HG02970 (cell line): Measurements from ENCODE around the gene NOLC1.
A peak's percentile ranks its signal among the peaks of the same experiment; 100 is the strongest.

ENCODE experiments used
- ATAC-seq: cut with Tn5 transposase; IDR thresholded peaks from one replicate; pipeline ENCODE4 v1.9.1; 2021; ENCODE audit warnings: mild to moderate bottlenecking, moderate library complexity, moderate number of reproducible peaks; ENCODE audit not compliant: unreplicated experiment, low FRiP score

Gene NOLC1

DNA sequence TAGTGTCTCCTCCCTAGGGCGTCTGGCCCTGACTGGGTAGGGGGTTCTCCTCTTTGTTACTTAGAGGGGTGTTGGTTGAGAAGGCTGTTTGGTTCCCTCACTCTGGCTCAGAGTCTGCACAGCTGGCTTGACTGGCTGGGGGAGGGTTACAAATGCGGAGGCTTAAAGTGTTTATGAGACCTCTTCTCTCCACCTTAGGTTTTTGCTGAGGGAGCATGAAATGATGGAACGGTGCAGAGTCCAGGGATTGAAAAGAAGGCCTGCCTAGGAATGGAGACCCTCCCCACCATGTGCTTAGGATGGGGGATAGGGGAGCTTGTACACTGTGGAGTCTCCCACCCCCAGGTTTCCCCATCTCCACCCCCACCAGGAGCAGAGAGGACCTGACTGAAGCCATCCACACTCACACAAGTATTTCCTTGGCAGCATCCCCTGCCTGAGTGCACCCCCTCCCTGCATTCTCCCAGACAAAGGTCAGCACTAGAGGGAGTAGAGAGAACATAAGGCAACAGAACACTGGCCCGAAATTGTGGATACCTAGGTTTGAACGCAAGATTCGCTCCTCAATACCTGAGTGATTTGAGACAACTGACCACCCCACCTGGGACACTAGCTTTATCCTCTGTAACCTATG is 30.3 kb upstream of the NOLC1 start:
- ATAC-seq: no peak

DNA sequence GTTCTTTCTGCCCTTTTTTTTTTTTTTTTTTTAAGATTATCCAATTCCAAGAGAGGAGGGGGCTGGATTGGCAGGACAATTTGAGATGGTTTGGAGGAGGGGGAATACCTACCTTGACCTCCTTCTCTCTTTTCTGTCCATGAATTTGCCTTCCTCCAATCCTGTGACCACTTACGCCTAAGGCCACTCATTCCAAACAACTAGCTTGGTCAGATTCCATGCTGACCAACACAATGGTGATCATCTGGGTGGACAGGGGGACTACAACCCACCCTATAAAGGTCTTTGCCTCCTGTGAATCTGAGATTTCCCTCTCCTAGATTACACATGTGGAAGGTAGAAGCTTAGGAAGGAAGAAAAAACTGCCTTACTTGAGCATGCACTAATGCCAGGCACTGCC is 29.7 kb upstream of the NOLC1 start:
- ATAC-seq: no peak

DNA sequence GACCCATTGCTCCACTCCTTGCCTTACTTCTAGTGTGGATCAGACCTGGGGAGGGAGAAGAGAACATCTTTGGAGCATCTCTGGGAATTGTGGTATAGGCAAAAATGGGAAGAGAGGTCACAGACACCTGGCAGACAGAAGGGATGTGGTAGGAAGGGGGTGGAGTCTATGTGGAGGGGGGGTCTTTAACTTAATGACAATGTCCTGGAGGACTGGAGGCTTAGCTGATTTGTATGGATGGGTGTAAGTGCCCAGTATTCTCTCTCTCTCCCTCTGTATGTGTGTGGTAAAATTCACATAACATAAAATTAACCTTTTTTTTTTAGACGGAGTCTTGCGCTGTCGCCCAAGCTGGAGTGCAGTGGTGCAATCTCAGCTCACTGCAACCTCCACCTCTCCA is 29.0 kb upstream of the NOLC1 start:
- no peak for ATAC-seq

DNA sequence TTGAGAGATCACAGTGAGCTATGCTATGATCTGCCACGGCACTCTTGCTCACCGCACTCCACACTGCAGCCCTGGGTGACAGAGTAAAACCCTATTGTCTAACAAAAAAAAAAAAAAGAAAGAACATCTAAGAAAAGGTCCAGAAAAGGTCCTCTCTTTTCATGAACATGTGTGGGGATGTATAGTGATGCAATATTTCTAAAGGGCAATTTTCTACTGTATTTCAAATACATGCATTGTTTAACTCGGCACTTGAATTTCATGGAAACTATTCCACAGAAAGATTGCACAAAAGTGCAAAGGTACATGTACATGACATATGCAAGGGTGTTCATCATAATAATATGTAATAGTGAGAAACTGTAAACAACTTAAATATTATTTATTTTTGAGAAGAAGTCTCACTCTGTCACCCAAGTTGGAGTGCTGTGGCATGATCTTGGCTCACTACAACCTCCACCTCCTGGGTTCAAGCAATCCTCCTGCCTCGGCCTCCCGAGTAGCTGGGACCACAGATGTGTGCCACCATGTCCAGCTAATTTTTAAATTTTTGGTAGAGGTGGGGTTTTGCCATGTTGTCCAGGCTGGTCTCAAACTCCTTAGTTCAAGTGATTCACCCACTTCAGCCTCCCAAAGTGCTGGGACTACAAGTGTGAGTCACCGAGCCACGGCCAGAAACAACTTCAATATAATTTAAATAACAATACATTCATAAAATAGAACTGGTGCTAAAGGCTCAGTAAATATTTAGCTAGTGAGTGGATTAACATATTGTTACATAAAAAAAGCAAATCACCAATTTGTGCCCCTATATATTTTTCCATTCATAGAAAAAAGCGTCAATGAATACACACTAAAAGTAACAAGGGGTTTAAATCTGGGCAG is 20.7 kb upstream of the NOLC1 start:
- ATAC-seq: no peak

DNA sequence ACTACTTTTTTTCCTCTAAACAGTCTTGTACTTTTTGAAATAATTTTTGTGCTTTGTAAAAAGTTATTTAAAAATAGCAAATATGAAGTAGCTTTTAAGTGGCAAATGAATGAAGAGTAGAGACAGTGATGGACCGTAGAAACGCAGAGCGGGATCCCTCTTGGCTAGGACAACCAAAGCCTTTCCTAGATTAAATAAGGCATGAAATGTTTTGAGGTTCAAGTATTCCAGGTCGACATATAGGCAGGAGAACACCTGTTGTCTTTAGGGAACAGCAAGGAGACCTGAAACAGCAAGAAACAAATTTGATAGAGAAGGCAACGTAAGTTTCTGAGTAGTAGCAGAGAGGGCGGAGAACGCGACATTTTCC is 20.0 kb upstream of the NOLC1 start:
- no peak for ATAC-seq

DNA sequence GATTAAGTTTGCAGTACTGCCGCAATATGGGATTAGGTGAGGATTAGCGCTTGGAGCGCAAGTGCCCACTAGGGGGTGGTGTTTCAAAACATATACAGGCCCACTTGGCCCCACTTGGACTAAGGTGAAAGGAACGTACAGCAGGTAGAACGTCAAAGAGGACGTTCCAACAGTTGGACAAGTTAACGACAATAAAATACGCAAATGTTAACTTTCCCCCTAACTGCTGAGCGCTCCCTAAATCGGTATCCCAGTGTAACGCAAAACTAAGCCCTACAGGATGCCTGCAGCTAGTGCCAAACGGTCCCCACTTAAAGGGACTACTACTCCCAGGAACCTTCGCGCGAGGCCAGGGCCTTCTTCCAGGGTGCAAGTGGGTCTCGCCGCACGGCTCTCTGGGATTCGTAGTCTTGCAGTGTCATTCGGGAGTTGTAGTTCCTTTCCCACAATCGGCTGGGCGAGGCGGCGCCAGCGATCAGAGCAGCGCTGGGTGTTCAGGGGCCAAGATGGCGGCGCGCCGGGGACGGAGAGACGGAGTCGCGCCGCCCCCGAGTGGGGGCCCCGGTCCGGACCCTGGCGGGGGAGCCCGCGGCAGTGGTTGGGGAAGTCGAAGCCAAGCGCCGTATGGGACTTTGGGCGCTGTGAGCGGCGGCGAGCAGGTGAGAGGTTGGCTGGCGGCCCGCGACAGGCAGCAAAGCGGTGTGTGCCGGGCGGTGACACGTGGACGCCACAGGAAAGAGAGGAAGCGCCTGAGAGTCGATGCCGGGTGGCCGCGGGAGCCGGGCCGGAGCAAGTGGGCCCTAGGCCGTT is 19.4 kb upstream of the NOLC1 start, which contains the start of gene PPRC1:
PPRC1 (plus strand) TSS at position 478 of the 810 bp plus-strand sequence; CDS start at position 507, 29 bp downstream.
- ATAC-seq: peak; percentile 93

DNA sequence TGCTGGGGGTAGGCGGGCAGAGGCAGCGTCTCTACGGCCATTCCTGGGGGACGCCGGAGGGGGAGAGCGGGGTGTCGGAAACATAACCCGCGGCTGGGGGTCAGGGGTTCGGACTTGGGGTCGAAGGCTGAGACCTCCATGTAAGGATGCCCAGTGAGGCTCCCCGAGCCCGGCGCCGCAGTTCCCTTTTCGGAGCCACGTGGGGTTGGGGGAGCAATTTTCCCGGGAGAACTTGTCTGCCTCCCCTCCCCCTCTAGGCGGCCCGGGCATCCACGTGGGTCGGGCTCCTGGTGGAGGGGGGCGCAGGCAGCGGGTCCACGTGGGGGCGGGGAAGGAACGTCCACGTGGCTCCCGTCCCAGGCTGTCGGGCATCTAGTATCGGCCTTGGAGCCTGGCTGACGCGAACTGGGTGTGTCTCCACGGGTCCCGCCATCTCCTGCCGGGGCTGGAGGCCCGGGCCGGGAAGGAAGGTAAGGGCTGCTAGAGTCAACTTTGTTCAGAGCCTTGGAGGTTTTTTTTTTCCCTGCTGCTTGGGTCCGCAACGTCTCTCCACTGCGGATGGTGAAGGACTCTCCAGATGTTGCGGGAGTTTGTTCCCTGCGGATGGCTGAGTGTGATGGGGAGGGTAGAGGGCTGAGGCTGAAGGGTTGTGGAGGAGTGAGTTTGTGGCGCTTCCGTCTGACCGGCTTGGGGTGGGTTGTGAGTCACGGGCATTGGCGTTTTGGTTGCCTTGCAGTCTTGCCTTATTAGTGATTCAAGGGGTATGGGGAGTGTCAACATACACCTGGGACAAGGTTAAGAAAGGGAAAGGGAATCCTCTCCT is 18.6 kb upstream of the NOLC1 start:
- ATAC-seq: peak; percentile 14

DNA sequence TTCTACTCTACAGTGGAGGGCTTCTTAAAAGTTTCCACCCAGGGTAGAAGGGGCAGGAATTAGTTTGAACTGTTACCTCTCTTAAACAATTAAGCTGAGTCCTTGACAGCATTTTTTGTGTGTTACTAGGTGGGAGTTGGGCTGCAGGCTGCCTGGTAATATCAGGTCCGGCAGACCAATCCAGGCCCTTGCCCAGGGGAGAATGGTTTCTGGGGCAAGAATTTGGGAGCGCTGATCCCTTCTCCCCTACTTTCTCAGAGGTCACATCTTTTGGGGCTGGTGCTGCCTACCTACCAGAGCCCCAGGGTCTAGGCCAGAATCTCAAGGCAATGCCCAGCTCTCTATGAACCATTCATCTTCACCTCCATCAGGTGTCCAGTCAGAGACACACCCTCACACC is 17.8 kb upstream of the NOLC1 start:
- ATAC-seq: no peak

DNA sequence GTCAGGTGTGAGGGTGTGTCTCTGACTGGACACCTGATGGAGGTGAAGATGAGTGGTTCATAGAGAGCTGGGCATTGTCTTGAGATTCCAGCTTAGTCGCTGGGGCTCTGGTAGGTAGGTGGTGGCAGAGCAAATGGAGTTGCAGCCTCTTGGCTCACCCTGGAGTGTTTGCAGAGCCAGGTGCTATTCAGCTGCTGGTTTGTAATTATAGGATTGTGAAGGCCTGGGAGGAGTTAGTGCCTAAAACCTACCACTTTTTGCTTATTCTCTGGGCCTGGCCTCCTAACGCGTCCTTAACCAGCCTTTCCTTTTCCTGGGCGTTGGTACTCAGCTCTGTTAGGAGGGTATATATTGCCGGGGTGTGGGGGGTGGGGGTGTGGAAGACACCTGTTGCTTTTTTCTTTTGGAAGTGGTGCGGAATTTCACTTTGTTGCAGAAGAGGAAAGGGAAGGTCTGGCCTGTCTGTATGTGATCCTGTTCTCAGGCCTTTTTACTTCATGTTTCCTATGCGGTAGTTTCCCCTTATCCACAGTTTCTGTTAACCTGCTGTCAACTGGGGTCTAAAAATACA is 16.1 kb upstream of the NOLC1 start:
- no peak for ATAC-seq

DNA sequence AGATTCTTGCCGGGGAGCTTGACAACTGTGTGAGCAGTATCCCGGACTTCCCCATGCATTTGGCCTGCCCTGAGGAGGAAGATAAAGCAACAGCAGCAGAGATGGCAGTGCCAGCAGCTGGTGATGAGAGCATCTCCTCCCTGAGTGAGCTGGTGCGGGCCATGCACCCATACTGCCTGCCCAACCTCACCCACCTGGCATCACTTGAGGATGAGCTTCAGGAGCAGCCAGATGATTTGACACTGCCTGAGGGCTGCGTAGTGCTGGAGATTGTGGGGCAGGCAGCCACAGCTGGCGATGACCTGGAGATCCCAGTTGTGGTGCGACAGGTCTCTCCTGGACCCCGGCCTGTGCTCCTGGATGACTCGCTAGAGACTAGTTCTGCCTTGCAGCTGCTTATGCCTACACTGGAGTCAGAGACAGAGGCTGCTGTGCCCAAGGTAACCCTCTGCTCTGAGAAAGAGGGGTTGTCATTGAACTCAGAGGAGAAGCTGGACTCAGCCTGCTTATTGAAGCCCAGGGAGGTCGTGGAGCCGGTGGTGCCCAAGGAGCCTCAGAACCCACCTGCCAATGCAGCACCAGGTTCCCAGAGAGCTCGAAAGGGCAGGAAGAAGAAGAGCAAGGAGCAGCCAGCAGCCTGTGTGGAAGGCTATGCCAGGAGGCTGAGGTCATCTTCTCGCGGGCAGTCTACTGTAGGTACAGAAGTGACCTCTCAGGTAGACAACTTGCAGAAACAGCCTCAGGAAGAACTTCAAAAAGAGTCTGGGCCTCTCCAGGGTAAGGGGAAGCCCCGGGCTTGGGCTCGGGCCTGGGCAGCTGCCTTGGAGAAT is 12.7 kb upstream of the NOLC1 start:
- no peak for ATAC-seq

DNA sequence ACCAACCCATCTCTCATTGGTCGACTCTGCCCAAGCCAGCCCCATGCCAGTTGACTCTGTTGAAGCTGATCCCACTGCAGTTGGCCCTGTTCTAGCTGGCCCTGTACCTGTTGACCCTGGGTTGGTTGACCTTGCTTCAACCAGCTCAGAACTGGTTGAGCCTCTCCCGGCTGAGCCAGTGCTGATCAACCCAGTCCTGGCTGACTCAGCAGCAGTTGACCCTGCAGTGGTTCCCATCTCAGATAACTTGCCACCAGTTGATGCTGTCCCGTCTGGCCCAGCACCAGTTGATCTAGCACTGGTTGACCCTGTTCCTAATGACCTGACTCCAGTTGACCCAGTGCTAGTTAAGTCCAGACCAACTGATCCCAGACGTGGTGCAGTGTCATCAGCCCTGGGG is 12.0 kb upstream of the NOLC1 start:
- no peak for ATAC-seq

DNA sequence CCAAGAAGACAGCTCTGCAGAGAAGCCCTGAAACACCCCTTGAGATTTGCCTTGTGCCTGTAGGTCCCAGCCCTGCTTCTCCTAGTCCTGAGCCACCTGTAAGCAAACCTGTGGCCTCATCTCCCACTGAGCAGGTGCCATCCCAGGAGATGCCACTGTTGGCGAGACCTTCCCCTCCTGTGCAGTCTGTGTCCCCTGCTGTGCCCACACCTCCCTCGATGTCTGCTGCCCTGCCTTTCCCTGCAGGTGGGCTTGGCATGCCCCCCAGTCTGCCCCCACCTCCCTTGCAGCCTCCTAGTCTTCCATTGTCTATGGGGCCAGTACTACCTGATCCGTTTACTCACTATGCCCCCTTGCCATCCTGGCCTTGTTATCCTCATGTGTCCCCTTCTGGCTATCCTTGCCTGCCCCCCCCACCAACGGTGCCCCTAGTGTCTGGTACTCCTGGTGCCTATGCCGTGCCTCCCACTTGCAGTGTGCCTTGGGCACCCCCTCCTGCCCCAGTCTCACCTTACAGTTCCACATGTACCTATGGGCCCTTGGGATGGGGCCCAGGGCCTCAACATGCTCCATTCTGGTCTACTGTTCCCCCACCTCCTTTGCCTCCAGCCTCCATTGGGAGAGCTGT is 11.2 kb upstream of the NOLC1 start:
- no peak for ATAC-seq

DNA sequence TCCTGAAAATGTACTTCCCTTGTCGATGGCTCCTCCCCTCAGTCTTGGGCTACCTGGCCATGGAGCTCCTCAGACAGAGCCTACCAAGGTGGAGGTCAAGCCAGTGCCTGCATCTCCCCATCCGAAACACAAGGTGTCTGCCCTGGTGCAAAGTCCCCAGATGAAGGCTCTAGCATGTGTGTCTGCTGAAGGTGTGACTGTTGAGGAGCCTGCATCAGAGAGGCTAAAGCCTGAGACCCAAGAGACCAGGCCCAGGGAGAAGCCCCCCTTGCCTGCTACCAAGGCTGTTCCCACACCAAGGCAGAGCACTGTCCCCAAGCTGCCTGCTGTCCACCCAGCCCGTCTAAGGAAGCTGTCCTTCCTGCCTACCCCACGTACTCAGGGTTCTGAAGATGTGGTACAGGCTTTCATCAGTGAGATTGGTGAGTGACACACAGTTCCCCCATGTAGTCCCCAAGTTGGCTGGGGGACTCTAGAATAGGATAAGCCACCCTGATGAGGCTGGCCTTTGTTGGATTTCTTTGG is 10.5 kb upstream of the NOLC1 start:
- no peak for ATAC-seq

DNA sequence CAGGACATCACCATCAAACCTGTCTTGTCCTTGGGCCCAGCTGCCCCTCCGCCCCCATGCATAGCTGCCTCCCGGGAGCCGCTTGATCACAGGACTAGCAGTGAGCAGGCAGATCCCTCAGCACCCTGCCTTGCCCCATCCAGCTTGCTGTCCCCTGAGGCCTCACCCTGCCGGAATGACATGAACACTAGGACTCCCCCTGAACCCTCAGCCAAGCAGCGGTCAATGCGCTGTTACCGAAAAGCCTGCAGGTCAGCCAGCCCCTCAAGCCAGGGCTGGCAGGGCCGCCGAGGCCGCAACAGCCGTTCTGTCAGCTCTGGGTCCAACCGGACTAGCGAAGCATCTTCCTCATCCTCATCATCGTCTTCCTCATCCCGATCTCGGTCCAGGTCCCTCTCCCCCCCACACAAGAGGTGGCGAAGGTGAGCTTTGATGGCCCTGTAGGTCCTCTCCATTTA is 5.2 kb upstream of the NOLC1 start:
- ATAC-seq: no peak

DNA sequence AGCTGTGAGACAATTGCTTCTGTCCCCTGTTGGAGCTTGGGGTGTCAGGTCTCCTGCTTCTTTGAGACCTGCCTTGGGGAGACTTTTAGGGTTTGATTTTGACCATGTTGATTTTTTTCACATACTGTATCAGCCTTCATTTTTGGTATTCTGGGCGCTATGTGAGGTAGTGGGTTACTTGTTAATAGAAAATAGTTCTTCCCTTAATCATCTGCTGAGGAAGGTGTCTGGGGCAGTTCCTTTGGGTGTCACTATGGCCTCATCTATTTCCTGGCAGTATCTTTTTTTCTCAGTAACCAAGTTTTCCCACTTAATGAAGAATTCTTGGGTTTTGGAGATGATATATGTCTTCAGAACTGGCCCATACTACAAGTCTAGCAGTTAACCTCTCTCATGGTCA is 4.6 kb upstream of the NOLC1 start:
- no peak for ATAC-seq

DNA sequence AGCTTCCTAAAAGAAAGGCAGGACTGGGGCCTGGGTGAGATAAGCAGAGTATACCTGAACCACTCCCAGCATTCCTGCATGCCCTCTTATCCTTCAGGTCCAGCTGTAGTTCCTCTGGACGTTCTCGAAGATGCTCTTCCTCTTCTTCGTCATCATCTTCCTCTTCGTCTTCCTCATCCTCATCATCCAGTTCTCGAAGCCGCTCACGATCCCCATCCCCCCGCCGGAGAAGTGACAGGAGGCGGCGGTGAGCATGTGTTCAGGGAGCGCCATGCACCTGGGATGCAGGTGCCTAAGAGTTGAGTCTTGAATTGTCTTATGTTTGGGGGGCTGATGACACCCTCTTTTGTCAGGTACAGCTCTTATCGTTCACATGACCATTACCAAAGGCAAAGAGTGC is 3.9 kb upstream of the NOLC1 start:
- ATAC-seq: no peak

DNA sequence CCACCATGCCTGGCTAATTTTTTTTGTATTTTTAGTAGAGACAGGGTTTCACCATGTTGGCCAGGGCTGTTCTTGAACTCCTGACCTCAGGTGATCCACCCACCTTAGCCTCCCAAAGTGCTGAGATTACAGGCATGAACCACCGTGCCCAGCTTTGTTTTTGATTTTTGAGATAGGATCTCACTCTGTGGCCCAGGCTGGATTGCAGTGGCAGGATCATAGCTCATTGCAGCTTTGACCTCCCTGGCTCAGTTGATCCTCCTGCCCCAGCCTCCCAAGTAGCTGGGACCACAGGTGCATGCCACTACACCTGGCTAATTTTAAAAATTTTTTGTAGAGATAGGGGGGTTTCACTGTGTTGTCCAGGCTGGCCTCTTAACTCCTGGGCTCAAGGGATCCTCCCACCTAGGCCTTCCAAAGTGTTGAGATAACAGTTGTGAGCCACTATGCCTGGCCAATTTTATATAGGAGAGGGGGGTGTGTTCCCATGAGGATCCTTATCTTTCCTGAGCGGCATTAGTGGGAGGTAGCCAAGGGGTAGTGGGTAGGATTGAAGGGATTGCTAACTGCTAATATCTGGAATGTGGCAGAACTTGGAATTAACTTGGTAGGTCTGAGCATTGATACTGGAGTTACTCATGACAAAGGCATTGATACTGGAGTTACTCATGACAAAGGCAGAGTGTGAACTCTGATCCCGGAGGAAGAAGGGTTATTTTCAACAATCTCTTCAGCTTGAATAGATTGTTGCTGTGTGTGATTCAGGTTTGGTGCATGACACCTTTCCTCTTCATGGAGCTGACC is 1.0 kb upstream of the NOLC1 start:
- ATAC-seq: no peak

DNA sequence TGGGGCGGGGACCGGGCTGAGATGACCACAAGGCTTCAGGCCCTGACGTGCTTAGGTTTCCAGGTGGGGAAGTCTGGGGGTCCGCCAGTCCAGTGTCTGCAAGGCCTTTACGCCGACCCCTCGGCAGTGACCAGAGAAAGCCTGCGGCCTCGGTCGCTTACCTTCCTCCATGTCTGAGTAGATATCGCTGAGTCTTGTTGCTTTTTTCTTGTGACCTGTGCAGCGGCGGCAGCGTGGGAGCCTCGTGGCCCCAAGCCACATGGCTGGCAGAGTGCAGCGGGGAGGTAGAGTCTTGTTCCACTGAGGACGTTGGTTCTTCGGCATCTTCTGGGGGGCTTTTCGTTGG is 329 bp downstream of the NOLC1 start:
- ATAC-seq: no peak
